GM12878 (cell line): ENCODE results near the gene CPD.

ENCODE experiments used
- CTCF ChIP-seq, 3 experiments: IDR thresholded peaks in 2 of 3; conservative IDR thresholded peaks in 1 of 3; 2 replicates each; pipeline ENCODE4 v1.5.1; 2011; ENCODE audit warnings: low read depth in 3 of 3, low read length in 3 of 3, mild to moderate bottlenecking in 3 of 3, control low read depth in 2 of 3, moderate library complexity in 2 of 3, inconsistent platforms in 1 of 3, mixed read lengths in 1 of 3; ENCODE audit not compliant: control insufficient read depth in 2 of 3, insufficient read depth in 1 of 3; ENCODE audit errors: extremely low read depth in 1 of 3
- KAT2A ChIP-seq: conservative IDR thresholded peaks from 2 replicates; pipeline ENCODE4 v1.6.1; 2011; ENCODE audit warnings: low read depth, low read length; ENCODE audit not compliant: control insufficient read depth
- NBN ChIP-seq: fragments of 450-650 bp; IDR thresholded peaks from 2 replicates; pipeline ENCODE4 v1.6.1; 2016
- RFX5 ChIP-seq: IDR thresholded peaks from 2 replicates; pipeline ENCODE4 v1.6.1; 2011; ENCODE audit warnings: low read depth, low read length, improper control_type of control experiment
- YBX1 ChIP-seq: fragments of 450-650 bp; IDR thresholded peaks from 2 replicates; pipeline ENCODE4 v1.6.1; 2016; ENCODE audit warnings: antibody characterized with exemption
- TF ChIP-seq, protein P1 (sequence below): IDR thresholded peaks from 2 replicates; pipeline ENCODE4 v1.6.1; 2011; ENCODE audit warnings: borderline replicate concordance, low read depth, mild to moderate bottlenecking, moderate library complexity, mixed read lengths, low read length; ENCODE audit not compliant: insufficient read depth; ENCODE audit errors: extremely low read length
- TF ChIP-seq, protein P2 (sequence below): IDR thresholded peaks from 2 replicates; pipeline ENCODE4 v1.6.1; 2012; ENCODE audit warnings: mild to moderate bottlenecking, low read depth, low read length

DNA sequence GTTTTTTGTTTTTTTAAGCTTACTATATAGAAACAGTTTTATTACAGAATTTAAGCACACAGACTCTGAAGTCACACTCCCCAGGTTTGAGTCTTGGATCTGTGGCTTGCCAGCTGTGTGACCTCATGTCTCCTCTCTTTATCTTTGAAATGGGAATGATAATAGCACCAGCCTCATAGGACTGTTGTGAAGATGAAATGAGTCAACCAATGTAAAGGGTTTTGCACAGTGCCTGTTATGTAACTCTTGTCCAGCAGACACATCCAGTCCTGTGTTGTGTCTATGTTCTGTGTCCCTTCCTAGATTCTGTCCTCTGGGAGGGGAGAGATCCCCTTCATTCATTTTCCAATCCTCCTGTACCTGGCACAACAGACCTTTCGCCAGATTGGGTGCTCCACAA lies 3.1 kb upstream of the CPD start:
- no peak for TF ChIP-seq KAT2A
- no peak for TF ChIP-seq NBN
- TF ChIP-seq, protein P1, sequence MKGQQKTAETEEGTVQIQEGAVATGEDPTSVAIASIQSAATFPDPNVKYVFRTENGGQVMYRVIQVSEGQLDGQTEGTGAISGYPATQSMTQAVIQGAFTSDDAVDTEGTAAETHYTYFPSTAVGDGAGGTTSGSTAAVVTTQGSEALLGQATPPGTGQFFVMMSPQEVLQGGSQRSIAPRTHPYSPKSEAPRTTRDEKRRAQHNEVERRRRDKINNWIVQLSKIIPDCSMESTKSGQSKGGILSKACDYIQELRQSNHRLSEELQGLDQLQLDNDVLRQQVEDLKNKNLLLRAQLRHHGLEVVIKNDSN, result no peak
- TF ChIP-seq, protein P2, sequence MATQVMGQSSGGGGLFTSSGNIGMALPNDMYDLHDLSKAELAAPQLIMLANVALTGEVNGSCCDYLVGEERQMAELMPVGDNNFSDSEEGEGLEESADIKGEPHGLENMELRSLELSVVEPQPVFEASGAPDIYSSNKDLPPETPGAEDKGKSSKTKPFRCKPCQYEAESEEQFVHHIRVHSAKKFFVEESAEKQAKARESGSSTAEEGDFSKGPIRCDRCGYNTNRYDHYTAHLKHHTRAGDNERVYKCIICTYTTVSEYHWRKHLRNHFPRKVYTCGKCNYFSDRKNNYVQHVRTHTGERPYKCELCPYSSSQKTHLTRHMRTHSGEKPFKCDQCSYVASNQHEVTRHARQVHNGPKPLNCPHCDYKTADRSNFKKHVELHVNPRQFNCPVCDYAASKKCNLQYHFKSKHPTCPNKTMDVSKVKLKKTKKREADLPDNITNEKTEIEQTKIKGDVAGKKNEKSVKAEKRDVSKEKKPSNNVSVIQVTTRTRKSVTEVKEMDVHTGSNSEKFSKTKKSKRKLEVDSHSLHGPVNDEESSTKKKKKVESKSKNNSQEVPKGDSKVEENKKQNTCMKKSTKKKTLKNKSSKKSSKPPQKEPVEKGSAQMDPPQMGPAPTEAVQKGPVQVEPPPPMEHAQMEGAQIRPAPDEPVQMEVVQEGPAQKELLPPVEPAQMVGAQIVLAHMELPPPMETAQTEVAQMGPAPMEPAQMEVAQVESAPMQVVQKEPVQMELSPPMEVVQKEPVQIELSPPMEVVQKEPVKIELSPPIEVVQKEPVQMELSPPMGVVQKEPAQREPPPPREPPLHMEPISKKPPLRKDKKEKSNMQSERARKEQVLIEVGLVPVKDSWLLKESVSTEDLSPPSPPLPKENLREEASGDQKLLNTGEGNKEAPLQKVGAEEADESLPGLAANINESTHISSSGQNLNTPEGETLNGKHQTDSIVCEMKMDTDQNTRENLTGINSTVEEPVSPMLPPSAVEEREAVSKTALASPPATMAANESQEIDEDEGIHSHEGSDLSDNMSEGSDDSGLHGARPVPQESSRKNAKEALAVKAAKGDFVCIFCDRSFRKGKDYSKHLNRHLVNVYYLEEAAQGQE, result no peak
- no peak for TF ChIP-seq CTCF (IDR thresholded peaks at IDR 0.05 in 2 of 3, conservative IDR thresholded peaks at IDR 0.05 in 1 of 3; ENCODE audit: control insufficient read depth in 2 of 3, extremely low read depth in 1 of 3, insufficient read depth in 1 of 3, low read depth in 3 of 3, low read length in 3 of 3)
- TF ChIP-seq YBX1, result no peak
- no peak for TF ChIP-seq RFX5
